ENCODE results near the gene PIGQ. TPM values are rescaled to one million over a fixed set of nuclear protein-coding genes. Genes with fewer than 3 reads are reported as not detected.
A peak's percentile ranks its signal among the peaks of the same experiment; 100 is the strongest.

Gene PIGQ
- total RNA-seq, 1 donor from 2014 or later, result 63.6 TPM

DNA sequence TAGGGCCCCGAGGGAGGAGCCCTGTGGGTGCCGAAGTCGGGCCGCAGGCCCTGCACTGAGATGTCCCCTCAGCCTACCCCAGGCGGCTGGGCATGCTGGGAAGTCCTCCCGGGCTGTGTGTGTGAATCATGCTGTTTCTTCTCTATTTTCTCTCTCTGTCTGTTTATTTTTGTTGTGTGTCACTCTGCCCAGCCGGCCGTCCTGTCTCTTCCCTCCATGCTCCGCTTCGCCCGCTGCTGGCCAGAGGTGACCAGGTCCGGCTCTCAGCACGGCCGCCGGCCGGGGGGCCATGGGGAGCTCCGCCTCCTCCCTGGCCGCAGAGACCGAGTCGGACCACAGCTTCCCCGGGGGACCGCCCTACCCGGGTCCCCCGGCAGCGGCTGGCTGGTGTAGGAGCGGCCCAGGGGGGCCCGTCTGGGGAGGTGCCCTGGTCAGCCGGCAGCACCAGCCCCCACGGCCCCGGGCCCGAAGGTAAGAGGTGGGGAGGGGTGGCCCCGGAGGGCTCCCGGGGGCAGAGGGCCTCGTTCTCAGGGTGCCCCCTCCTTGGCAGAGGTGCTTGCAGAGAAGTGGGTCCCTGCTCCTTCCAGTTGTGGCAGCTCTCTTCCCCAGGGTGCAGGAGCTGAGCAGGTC lies 29.8 kb upstream of the PIGQ start:
- DNase-seq (ENCODE audit: extremely low spot score, unreplicated experiment), result no peak
- no peaks in the 10 kb centered on the region for H3K27me3 Mint-ChIP-seq (ENCODE audit: unreplicated experiment)
- H3K36me3 Mint-ChIP-seq (ENCODE audit: unreplicated experiment), result no peaks in the 10 kb centered on the region
- peak; percentile 35 for TF ChIP-seq CTCF (IDR thresholded peaks at IDR 0.05)
- peaks cover 37% of the 10 kb centered on the region for H3K4me1 Mint-ChIP-seq (ENCODE audit: unreplicated experiment)
- no peaks in the 10 kb centered on the region for H3K9me3 Mint-ChIP-seq (ENCODE audit: unreplicated experiment)
- peak overlapping the region; percentile 35 for H3K4me3 Mint-ChIP-seq (ENCODE audit: unreplicated experiment)
- H3K27ac Mint-ChIP-seq (ENCODE audit: unreplicated experiment), result peak overlapping the region; percentile 71

- no peaks in the 10 kb centered on the region for H3K27me3 Mint-ChIP-seq (ENCODE audit: unreplicated experiment)
- no peak overlapping the region for H3K27ac Mint-ChIP-seq (ENCODE audit: unreplicated experiment)
- H3K4me1 Mint-ChIP-seq (ENCODE audit: unreplicated experiment), result peaks cover 30% of the 10 kb centered on the region
- no peaks in the 10 kb centered on the region for H3K36me3 Mint-ChIP-seq (ENCODE audit: unreplicated experiment)
- H3K9me3 Mint-ChIP-seq (ENCODE audit: unreplicated experiment), result no peaks in the 10 kb centered on the region
- TF ChIP-seq CTCF (IDR thresholded peaks at IDR 0.05), result no peak
- H3K4me3 Mint-ChIP-seq (ENCODE audit: unreplicated experiment), result no peak overlapping the region
- DNase-seq (ENCODE audit: extremely low spot score, unreplicated experiment), result no peak
Measured at GRCh38 chr16:540645-541340, 29.0 kb upstream of the PIGQ start.

DNA sequence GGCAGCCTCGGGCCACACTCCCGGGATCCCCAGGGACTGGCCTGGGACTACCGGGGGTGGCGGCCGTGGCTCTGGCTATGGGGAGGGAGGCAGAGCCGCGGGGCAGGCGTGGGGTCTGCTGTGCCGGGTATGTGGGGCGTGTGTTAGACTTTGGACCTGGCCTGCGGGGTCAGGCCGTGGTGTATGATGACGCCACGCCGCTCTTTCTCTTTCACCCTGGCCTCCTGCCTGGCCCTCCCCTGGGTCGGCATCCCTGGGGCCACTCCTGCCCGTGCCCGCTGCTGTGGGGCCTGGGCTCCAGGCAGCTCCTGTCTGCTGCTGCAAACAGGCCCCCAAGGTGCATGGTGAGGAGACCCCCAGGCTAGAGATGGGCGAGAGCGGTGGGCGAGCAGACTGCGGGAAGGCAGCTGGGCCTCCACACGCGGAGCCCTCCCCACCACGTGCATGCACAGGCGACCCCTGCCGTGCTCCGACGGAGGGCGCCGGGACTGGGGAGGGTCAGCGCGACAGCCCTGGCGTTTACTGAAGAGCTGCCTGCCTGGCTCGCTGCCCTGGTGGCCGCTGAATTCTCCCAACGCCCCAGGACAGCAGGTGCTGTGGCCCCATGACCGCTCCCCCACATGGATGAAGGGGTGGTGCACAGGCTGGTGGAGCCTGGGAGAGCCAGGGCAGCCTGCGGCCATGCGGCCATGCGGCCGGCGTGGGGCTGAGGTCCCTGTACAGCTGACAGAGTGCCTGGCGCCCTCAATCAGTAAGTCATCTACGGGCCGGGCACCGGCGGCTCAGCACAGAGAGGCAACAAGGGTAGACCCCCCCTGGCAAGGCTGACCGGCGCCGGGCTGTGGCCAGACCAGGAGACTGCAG lies 26.2 kb upstream of the PIGQ start:
- Mint-ChIP-seq H3K4me1 (ENCODE audit: unreplicated experiment) (peaks cover 23% of the 10 kb centered on the region), H3K9me3 (ENCODE audit: unreplicated experiment) (no peaks in the 10 kb centered on the region), H3K4me3 (ENCODE audit: unreplicated experiment) (no peak overlapping the region), H3K36me3 (ENCODE audit: unreplicated experiment) (no peaks in the 10 kb centered on the region), H3K27me3 (ENCODE audit: unreplicated experiment) (no peaks in the 10 kb centered on the region), H3K27ac (ENCODE audit: unreplicated experiment) (no peak overlapping the region)
- TF ChIP-seq CTCF (IDR thresholded peaks at IDR 0.05), result no peak
- DNase-seq (ENCODE audit: extremely low spot score, unreplicated experiment), result no peak

DNA sequence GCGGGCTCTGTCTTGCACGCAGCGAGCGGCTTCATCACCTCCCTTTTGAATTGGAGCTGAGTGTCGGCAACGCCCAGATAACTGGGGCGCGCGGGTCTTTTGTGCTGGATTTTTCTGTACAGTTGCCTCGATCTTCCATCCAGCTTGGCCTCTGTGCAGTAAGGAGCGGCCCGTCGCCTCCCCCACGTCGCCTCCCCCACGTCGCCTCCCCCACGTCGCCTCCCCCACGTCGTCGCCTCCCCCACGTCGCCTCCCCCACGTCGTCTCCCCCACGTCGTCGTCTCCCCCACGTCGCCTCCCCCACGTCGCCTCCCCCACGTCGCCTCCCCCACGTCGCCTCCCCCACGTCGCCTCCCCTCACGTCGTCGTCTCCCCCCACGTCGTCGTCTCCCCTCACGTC lies 25.3 kb upstream of the PIGQ start:
- Mint-ChIP-seq H3K4me1 (ENCODE audit: unreplicated experiment) (peaks cover 18% of the 10 kb centered on the region), H3K27me3 (ENCODE audit: unreplicated experiment) (no peaks in the 10 kb centered on the region), H3K27ac (ENCODE audit: unreplicated experiment) (no peak overlapping the region), H3K36me3 (ENCODE audit: unreplicated experiment) (no peaks in the 10 kb centered on the region), H3K4me3 (ENCODE audit: unreplicated experiment) (no peak overlapping the region), H3K9me3 (ENCODE audit: unreplicated experiment) (no peaks in the 10 kb centered on the region)
- no peak for TF ChIP-seq CTCF (IDR thresholded peaks at IDR 0.05)
- DNase-seq (ENCODE audit: extremely low spot score, unreplicated experiment), result no peak
